ENCODE measurements around the gene ADK. TPM values are rescaled to one million over a fixed set of nuclear protein-coding genes. Genes with fewer than 3 reads are reported as not detected.

Gene ADK
- total RNA-seq, 1 experiment from 2014 or later, result 159 TPM

- H3K9me2 ChIP-seq (ENCODE audit: insufficient read depth), result no peaks in the 10 kb centered on the region
- H3K4me2 ChIP-seq, result no peak overlapping the region
- ChIA-PET CTCF (no interaction called here), POLR2A (ENCODE audit: unreplicated experiment) (no interaction called here)
- intact Hi-C loops (cut with micrococcal nuclease; ENCODE audit: unreplicated experiment), result no loop called here
- H3K27me3 ChIP-seq (ENCODE audit: insufficient read depth, low read depth), result no peaks in the 10 kb centered on the region
- no peak overlapping the region for H3K4me3 ChIP-seq
- H3K79me2 ChIP-seq (ENCODE audit: low read depth), result peaks cover 12% of the 10 kb centered on the region; the same call in 1 of the 2 replicates
- H3F3A ChIP-seq (ENCODE audit: insufficient read depth, low read depth), result no peaks in the 10 kb centered on the region; the same call in 1 of the 2 replicates
- no peak overlapping the region for H3K27ac ChIP-seq
- BruUV-seq (replicated peaks), result no TSS peak
- H3K4me1 ChIP-seq (replicated peaks; ENCODE audit: insufficient read depth), result no peaks in the 10 kb centered on the region
- no peak for DNase-seq
- no peaks in the 10 kb centered on the region; the same call in 1 of the 2 replicates for H4K20me1 ChIP-seq (ENCODE audit: insufficient read depth)
- H3K36me3 ChIP-seq (ENCODE audit: low read depth), result no peaks in the 10 kb centered on the region
- no peak overlapping the region for H2AFZ ChIP-seq
- TF ChIP-seq EZH2 (IDR thresholded peaks at IDR 0.05; ENCODE audit: low read depth), result no peak
- no peak for TF ChIP-seq CTCF (conservative IDR thresholded peaks at IDR 0.05)
- H3K9me3 ChIP-seq (ENCODE audit: insufficient read depth, low read depth), result no peaks in the 10 kb centered on the region
These were observed 121.3 kb downstream of the ADK start for GRCh38 chr10:74272288-74272687.

- DNase-seq, result no peak
- Histone ChIP-seq H3K36me3 (ENCODE audit: low read depth) (no peaks in the 10 kb centered on the region), H3K9me2 (ENCODE audit: insufficient read depth) (no peaks in the 10 kb centered on the region), H4K20me1 (ENCODE audit: insufficient read depth) (no peaks in the 10 kb centered on the region; the same call in 1 of the 2 replicates), H3K4me3 (no peak overlapping the region), H3K27ac (no peak overlapping the region; the same call in 1 of the 2 replicates), H3K9me3 (ENCODE audit: insufficient read depth, low read depth) (no peaks in the 10 kb centered on the region), H3K79me2 (ENCODE audit: low read depth) (peaks cover 8% of the 10 kb centered on the region; the same call in 1 of the 2 replicates), H3K27me3 (ENCODE audit: insufficient read depth, low read depth) (no peaks in the 10 kb centered on the region), H3K4me1 (replicated peaks; ENCODE audit: insufficient read depth) (no peaks in the 10 kb centered on the region), H3F3A (ENCODE audit: insufficient read depth, low read depth) (peaks cover 3% of the 10 kb centered on the region; the same call in 1 of the 2 replicates), H3K4me2 (no peak overlapping the region), H2AFZ (no peak overlapping the region)
- ChIA-PET POLR2A (ENCODE audit: unreplicated experiment) (no interaction called here), CTCF (no interaction called here)
- intact Hi-C loops (cut with micrococcal nuclease; ENCODE audit: unreplicated experiment), result no loop called here
- no peak for TF ChIP-seq EZH2 (IDR thresholded peaks at IDR 0.05; ENCODE audit: low read depth)
- TF ChIP-seq CTCF (conservative IDR thresholded peaks at IDR 0.05), result no peak
- no TSS peak for BruUV-seq (replicated peaks)
These were observed 124.8 kb downstream of the ADK start for GRCh38 chr10:74275755-74276290.

- H3K4me3 ChIP-seq, result no peak overlapping the region
- no peaks in the 10 kb centered on the region for H3K9me3 ChIP-seq (ENCODE audit: insufficient read depth, low read depth)
- no peak overlapping the region for H3K4me2 ChIP-seq
- TF ChIP-seq CTCF (conservative IDR thresholded peaks at IDR 0.05) (no peak), EZH2 (IDR thresholded peaks at IDR 0.05; ENCODE audit: low read depth) (no peak)
- no peak overlapping the region for H2AFZ ChIP-seq
- no peak overlapping the region; the same call in 1 of the 2 replicates for H3K27ac ChIP-seq
- H3F3A ChIP-seq (ENCODE audit: insufficient read depth, low read depth), result peaks cover 3% of the 10 kb centered on the region; the same call in 1 of the 2 replicates
- H3K4me1 ChIP-seq (replicated peaks; ENCODE audit: insufficient read depth), result no peaks in the 10 kb centered on the region
- CTCF ChIA-PET, result no interaction called here
- BruUV-seq (replicated peaks), result no TSS peak
- POLR2A ChIA-PET (ENCODE audit: unreplicated experiment), result interaction anchor here (0.6 to 0.7 kb wide), 2 partner anchors 22 to 150 kb away, joined by 3 to 4 read pairs; no protein-coding TSS in a partner anchor
- H3K36me3 ChIP-seq (ENCODE audit: low read depth), result no peaks in the 10 kb centered on the region
- H3K9me2 ChIP-seq (ENCODE audit: insufficient read depth), result no peaks in the 10 kb centered on the region
- H3K79me2 ChIP-seq (ENCODE audit: low read depth), result peaks cover 8% of the 10 kb centered on the region; the same call in 1 of the 2 replicates
- no peaks in the 10 kb centered on the region for H3K27me3 ChIP-seq (ENCODE audit: insufficient read depth, low read depth)
- intact Hi-C loops (cut with micrococcal nuclease; ENCODE audit: unreplicated experiment), result no loop called here
- no peak for DNase-seq
- H4K20me1 ChIP-seq (ENCODE audit: insufficient read depth), result no peaks in the 10 kb centered on the region; the same call in 1 of the 2 replicates
These were observed 125.4 kb downstream of the ADK start for GRCh38 chr10:74276416-74276815.
